Testis (tissue), 3 donors: Measurements from ENCODE around the gene RFX1. TPM values are rescaled to one million over a fixed set of nuclear protein-coding genes. Genes with fewer than 3 reads are reported as not detected.
A peak's percentile ranks its signal among the peaks of the same experiment; 100 is the strongest.

Experiments used
- DNase-seq: peaks from one replicate; pipeline ENCODE4 v3.0.0-alpha.2; 2019
- H3K27ac ChIP-seq, 2 donors: fragments of 200-600 bp; sonication (generic); one replicate each; pipeline ENCODE4 v1.5.1; 2019
- H3K27me3 ChIP-seq: fragments of 200-600 bp; sonication (generic); one replicate; pipeline ENCODE4 v1.5.1; 2019
- H3K36me3 ChIP-seq: fragments of 200-600 bp; sonication (generic); one replicate; pipeline ENCODE4 v1.5.1; 2017; ENCODE audit warnings: low read depth; ENCODE audit errors: missing control alignments
- H3K4me1 ChIP-seq: fragments of 200-600 bp; sonication (generic); one replicate; pipeline ENCODE4 v1.5.1; 2019
- H3K4me3 ChIP-seq, 2 donors: fragments of 200-600 bp; sonication (generic); one replicate each; pipeline ENCODE4 v1.5.1; 2017 to 2019
- H3K9me3 ChIP-seq: fragments of 200-600 bp; sonication (generic); one replicate; pipeline ENCODE4 v1.5.1; 2017
- POLR2A ChIP-seq: fragments of 450-650 bp; IDR thresholded peaks from one replicate; pipeline ENCODE4 v1.6.1; 2017; ENCODE audit warnings: antibody characterized with exemption, mild to moderate bottlenecking, moderate library complexity
- WGBS, 2 donors: methylation state at CpG; one replicate each; pipeline ENCODE4 v1.1.5; 2018; 5-methylcytosine and 5-hydroxymethylcytosine counted together
- intact Hi-C: fragments of 100-400 bp; cut with DNase I; formaldehyde crosslinking; loops from one replicate; pipeline ENCODE4 v1.15.1; 2023; ENCODE audit warnings: low total_unique reads
- polyA plus RNA-seq: library from polyadenylated mRNA; stranded (reverse); fragments of 350-450 nt; fragmentation: Illumina TruSeq; extraction: RNeasy Lipid Tissue Mini Kit (QIAGEN cat#74804); gene quantifications from one replicate; pipeline ENCODE4 v1.2.3, GENCODE V29; 2014; ENCODE audit warnings: low read depth, low replicate concordance; ENCODE audit not compliant: insufficient read depth
- total RNA-seq, 2 donors: library from RNA; depleted of rRNA; stranded (reverse); fragments of >200 nt; gene quantifications; one replicate each; pipeline ENCODE4 v1.2.3, GENCODE V29; 2016
- TF ChIP-seq, protein P1 (sequence below), 3 experiments: fragments of 450-650 bp in 2 of 3; fragments of 200-600 bp in 1 of 3; sonication (generic) in 1 of 3; IDR thresholded peaks; one replicate each; pipeline ENCODE4 v1.5.1; 2016 to 2019; ENCODE audit warnings: antibody characterized with exemption in 3 of 3, mild to moderate bottlenecking in 2 of 3, moderate library complexity in 1 of 3

Gene RFX1
- total and polyA plus RNA-seq, 3 donors from 2014 or later = 18.3 to 40.9 (median 24.2) TPM

DNA sequence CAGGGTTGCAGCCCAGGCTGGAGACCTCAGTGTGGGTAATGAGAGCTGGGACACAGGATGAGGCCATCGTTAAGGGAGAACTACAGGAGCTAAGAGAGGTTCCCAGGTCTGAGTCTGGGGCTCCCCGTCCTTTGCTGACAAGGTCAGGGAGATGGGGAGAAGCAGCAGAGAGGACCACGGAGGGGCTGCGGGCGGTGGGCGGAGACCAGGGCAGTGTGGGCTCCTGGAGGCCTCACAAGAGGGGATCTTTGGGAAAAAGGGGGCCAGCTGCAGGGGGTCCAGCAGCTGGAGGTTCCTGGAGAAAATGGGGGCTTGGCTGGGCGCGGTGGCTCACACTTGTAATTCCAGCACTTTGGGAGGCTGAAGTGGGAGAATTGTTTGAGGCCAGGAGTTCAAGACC is 16.0 kb downstream of the RFX1 start:
- intact Hi-C loops = no loop called here
- H3K4me3 ChIP-seq = no peak overlapping the region
- peaks cover 21% of the 10 kb centered on the region for H3K4me1 ChIP-seq
- WGBS, 2 donors = 82 to 88% methylated on average over 8 of the region's 8 CpGs
- no peaks in the 10 kb centered on the region for H3K9me3 ChIP-seq
- DNase-seq = no peak
- no peaks in the 10 kb centered on the region for H3K27me3 ChIP-seq
- no peaks in the 10 kb centered on the region for H3K36me3 ChIP-seq
- no peak for TF ChIP-seq POLR2A
- TF ChIP-seq, protein P1, sequence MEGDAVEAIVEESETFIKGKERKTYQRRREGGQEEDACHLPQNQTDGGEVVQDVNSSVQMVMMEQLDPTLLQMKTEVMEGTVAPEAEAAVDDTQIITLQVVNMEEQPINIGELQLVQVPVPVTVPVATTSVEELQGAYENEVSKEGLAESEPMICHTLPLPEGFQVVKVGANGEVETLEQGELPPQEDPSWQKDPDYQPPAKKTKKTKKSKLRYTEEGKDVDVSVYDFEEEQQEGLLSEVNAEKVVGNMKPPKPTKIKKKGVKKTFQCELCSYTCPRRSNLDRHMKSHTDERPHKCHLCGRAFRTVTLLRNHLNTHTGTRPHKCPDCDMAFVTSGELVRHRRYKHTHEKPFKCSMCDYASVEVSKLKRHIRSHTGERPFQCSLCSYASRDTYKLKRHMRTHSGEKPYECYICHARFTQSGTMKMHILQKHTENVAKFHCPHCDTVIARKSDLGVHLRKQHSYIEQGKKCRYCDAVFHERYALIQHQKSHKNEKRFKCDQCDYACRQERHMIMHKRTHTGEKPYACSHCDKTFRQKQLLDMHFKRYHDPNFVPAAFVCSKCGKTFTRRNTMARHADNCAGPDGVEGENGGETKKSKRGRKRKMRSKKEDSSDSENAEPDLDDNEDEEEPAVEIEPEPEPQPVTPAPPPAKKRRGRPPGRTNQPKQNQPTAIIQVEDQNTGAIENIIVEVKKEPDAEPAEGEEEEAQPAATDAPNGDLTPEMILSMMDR (IDR thresholded peaks at IDR 0.05) = no peak
- H3K27ac ChIP-seq = no peak overlapping the region

DNA sequence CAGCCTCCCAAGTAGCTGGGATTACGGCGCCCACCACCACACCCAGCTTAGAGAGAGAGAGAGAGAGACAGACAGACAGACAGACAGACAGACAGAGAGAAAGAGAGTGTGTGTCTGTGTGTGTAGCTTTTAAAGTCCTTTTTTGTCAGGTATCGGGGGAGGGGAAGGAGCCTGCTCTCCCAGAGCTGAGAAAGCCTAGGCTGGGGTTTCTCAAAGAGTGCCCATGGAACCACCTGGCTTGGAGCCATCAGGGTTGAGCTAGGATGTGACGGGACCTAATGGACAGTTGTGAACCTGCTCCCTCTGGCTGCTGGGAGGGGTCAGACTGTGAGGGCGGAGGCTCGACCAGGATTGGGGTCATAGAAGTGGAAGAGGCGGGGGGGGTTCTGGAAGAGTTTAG is 16.6 kb downstream of the RFX1 start:
- Histone ChIP-seq H3K4me1 (peaks cover 21% of the 10 kb centered on the region), H3K36me3 (no peaks in the 10 kb centered on the region), H3K27me3 (no peaks in the 10 kb centered on the region), H3K4me3 (no peak overlapping the region), H3K9me3 (no peaks in the 10 kb centered on the region), H3K27ac (no peak overlapping the region)
- WGBS, 2 donors = 82% methylated on average over 7 of the region's 7 CpGs
- TF ChIP-seq POLR2A = no peak
- TF ChIP-seq, protein P1 (IDR thresholded peaks at IDR 0.05) = no peak
- no peak for DNase-seq
- intact Hi-C loops = no loop called here

DNA sequence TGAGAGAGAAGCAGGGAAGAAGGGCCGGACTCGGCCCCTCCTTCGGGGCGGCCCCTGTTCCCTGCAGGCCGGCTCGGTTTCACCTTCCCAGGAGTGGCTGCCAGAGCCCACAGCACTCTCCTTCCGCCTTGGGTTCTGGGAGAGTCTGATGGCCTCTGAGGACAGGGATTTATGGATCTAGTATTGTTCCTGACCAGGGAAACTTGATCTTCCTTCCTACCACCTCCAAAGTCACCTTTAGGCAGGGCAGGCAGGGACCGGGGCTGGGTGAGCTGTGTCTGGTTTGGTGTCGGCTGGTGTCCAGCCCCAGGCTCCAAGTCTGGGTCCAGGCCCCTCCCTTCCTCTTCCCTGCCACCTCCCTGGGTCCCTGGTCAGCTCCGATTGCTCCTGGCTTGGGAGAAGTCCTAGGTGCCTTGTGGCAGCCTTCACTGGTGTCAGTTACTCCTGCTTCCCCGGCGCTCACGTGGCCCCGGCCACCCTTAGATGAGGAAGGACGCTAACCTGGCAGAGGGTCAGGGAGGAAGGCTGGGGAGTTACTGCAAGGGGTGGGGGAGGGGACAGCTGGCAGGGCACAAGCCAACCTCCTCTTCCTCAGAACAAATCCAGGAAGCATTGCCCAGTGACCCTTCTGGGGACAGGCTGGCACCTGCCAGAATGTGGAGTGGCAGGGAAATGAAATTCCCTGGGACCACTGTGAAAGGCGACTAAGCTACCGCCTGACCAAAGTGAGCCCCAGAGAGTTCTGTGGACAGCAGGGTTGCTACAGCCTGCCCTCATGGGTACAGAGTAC is 18.8 kb downstream of the RFX1 start:
- no peaks in the 10 kb centered on the region for H3K36me3 ChIP-seq
- peak overlapping the region; percentile 79 to 80 for H3K27ac ChIP-seq
- DNase-seq = peak; percentile 32
- peaks cover 21% of the 10 kb centered on the region for H3K4me1 ChIP-seq
- intact Hi-C loops = no loop called here
- no peaks in the 10 kb centered on the region for H3K27me3 ChIP-seq
- no peaks in the 10 kb centered on the region for H3K9me3 ChIP-seq
- WGBS, 2 donors = 61 to 67% methylated on average over 17 of the region's 17 CpGs
- H3K4me3 ChIP-seq = no peak overlapping the region
- no peak for TF ChIP-seq POLR2A
- TF ChIP-seq, protein P1 (IDR thresholded peaks at IDR 0.05) = no peak

DNA sequence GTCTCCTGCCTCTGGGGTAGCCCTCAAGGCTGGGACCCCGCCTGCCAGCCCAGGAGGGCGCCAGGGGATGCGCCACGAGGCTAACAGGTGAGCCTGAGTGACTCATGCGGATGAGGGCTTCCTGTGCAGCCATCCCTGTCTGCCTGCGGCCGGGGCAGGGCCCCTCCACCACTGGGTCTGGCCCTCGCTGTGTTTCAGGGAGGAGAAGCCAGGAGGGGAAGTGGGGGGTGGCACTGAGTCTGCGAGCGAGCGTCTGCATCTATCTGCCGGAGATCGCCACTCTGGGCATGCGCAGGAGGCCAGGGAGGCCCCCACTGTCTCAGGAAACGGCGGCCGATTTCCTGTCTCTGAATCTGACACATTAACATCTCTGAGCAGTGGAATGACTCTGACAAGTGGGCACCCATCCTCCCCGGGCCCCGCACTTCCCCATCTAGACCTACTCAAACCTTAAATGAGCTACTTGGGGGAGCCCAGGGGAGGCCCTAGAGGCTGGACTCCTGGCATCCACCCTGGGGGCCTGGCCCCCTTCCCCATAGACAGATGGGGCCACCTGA is 19.7 kb downstream of the RFX1 start:
- Histone ChIP-seq H3K9me3 (no peaks in the 10 kb centered on the region), H3K4me1 (peaks cover 17% of the 10 kb centered on the region), H3K27me3 (no peaks in the 10 kb centered on the region), H3K27ac (peak overlapping the region; percentile 79 to 80), H3K36me3 (no peaks in the 10 kb centered on the region), H3K4me3 (no peak overlapping the region)
- DNase-seq = peak; percentile 77
- TF ChIP-seq POLR2A = no peak
- TF ChIP-seq, protein P1 (IDR thresholded peaks at IDR 0.05) = no peak
- 47 to 56% methylated on average over 15 to 18 of the region's 19 CpGs for WGBS, 2 donors
- intact Hi-C loops = no loop called here
